GM12891 (cell line): ENCODE results near the gene EPHA8.

ENCODE experiments used
- DNase-seq: peaks from one replicate; pipeline ENCODE4 v3.0.0; 2011; ENCODE audit warnings: low spot score; ENCODE audit not compliant: insufficient read length
- FAIRE-seq: peaks from 2 replicates; lab custom pipeline; 2011; peaks lifted over from hg19 to GRCh38; lab: Jason Lieb, UNC
- PAX5 ChIP-seq: IDR thresholded peaks from 2 replicates; pipeline ENCODE4 v1.6.1; 2011; ENCODE audit warnings: low read length, moderate library complexity, mild to moderate bottlenecking; ENCODE audit not compliant: insufficient read depth, severe bottlenecking
- POLR2A ChIP-seq: IDR thresholded peaks from 2 replicates; pipeline ENCODE4 v1.6.1; 2011; ENCODE audit warnings: low read depth, low read length, control low read depth
- POLR2AphosphoS5 ChIP-seq: IDR thresholded peaks from 2 replicates; pipeline ENCODE4 v1.6.1; 2011; ENCODE audit warnings: low read depth, low read length, control low read depth
- POU2F2 ChIP-seq: IDR thresholded peaks from 2 replicates; pipeline ENCODE4 v1.6.1; 2011; ENCODE audit warnings: low read depth, mild to moderate bottlenecking, control low read depth, low read length, moderate library complexity
- SPI1 ChIP-seq: IDR thresholded peaks from 2 replicates; pipeline ENCODE4 v1.6.1; 2011; ENCODE audit warnings: low read depth, low read length, control low read depth
- TAF1 ChIP-seq: IDR thresholded peaks from 2 replicates; pipeline ENCODE4 v1.6.1; 2011; ENCODE audit warnings: low read depth, low read length, control low read depth

EPHA8 gene

DNA sequence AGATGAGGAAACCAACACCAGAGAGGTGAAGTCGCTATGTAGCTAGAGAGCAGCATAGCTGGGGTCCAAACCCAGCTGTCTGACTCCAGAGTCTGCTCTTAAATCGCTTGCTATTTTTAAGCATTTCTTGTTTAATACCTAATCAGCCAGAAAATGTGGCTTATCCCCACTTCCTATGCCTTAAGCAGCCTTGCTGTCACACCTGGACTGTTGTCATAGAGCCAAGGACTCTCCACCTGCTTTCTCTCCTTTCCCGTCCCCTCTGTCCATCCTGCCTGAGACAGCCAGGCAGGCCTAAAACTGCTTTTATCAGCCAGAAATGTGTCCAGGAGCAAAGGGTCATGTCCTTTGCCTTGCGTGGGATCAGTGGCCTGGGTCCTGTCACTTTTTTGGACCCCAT is 28.3 kb upstream of the EPHA8 start:
- FAIRE-seq: no peak
- TF ChIP-seq PAX5 (no peak), POU2F2 (no peak), TAF1 (no peak), POLR2A (no peak), SPI1 (no peak), POLR2AphosphoS5 (no peak)

GRCh38 chr1:22535399-22535798 is 27.9 kb upstream of the EPHA8 start:
- FAIRE-seq (no peak), DNase-seq (no peak)
- no peak for TF ChIP-seq POLR2A
- TF ChIP-seq POLR2AphosphoS5: no peak
- TF ChIP-seq PAX5: no peak
- TF ChIP-seq SPI1: no peak
- no peak for TF ChIP-seq TAF1
- no peak for TF ChIP-seq POU2F2

More for the DNA sequence above, 28.3 kb upstream of the EPHA8 start:
- no peak for DNase-seq

DNA sequence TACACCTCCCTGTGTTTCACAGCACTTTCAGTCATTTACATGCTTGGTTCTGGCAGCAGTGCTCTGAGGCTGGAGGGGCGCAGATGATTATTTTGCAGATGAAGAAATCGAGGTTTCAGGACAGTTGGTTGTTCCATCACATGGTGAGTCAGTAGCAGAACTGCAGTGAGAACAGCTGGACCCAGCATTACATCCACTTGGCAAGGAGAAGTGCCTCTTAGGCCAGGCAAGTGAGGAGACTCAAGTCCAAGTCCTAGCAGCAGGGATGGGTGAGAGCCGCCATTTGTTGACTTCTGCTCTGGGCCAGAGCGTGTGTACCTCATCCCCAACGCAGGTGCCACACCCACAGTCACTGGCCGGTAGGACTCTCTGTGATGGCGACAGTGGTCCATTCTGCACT is 26.8 kb upstream of the EPHA8 start:
- TF ChIP-seq POU2F2: no peak
- TF ChIP-seq TAF1: no peak
- TF ChIP-seq PAX5: no peak
- no peak for TF ChIP-seq POLR2AphosphoS5
- no peak for TF ChIP-seq POLR2A
- no peak for TF ChIP-seq SPI1
- DNase-seq (no peak), FAIRE-seq (no peak)

- TF ChIP-seq POLR2A: no peak
- no peak for TF ChIP-seq SPI1
- TF ChIP-seq PAX5: no peak
- no peak for TF ChIP-seq TAF1
- no peak for TF ChIP-seq POLR2AphosphoS5
- no peak for TF ChIP-seq POU2F2
- FAIRE-seq (no peak), DNase-seq (no peak)
Observed at GRCh38 chr1:22537441-22538139, 25.7 kb upstream of the EPHA8 start.

DNA sequence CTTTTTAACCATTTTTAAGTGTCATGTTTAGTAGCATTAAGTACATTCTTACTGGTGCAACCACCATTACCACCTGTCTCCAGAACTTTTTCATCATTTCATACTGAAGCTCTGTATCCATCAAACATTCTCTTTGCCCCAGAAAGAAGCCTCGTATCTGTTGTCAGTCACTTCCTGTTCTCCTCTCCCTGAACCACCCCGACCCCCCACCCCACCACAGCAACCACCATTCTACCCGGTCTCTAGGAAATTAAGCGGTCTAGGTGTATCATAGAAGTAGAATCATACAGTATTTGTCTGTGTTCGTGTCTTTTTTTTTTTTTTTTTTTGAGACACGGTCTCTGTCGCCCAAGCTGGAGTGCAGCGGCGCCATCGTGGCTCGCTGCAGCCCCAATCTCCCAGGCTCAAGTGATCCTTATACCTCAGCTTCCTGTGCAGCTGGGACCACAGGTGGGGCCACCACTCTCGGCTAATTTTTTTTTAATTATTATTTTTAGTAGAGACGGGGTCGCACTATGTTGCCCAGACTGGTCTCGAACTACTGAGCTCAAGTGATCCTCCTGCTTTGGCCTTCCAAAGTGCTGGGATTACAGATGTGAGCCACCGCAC is 23.7 kb upstream of the EPHA8 start:
- no peak for FAIRE-seq
- TF ChIP-seq POU2F2 (no peak), POLR2A (no peak), TAF1 (no peak), POLR2AphosphoS5 (no peak), PAX5 (no peak), SPI1 (no peak)
- DNase-seq: no peak

DNA sequence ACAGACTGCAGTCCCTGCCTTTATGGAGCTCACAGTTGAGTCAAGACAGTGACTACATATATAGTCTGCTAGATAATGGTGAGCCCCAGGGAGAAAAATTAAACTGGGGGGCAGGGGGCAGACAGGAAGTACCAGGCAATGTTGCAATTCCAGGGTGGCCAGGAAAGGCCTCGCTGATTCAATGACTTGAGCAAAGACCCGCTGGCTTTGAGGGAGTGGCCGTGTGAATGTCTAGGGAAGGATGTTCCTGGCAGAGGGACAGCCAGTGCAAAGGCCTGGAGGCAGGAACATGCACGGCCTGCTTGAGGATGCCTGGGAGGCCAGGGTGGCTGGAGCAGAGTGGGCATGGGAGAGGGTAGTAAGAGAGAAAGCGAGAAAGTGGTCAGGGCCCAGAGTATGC is 23.0 kb upstream of the EPHA8 start:
- no peak for FAIRE-seq
- TF ChIP-seq PAX5: no peak
- no peak for TF ChIP-seq SPI1
- TF ChIP-seq POU2F2: no peak
- TF ChIP-seq TAF1: no peak
- TF ChIP-seq POLR2AphosphoS5: no peak
- no peak for DNase-seq

- DNase-seq: no peak
- FAIRE-seq: no peak
Observed at GRCh38 chr1:22542886-22543285, 20.4 kb upstream of the EPHA8 start.

DNA sequence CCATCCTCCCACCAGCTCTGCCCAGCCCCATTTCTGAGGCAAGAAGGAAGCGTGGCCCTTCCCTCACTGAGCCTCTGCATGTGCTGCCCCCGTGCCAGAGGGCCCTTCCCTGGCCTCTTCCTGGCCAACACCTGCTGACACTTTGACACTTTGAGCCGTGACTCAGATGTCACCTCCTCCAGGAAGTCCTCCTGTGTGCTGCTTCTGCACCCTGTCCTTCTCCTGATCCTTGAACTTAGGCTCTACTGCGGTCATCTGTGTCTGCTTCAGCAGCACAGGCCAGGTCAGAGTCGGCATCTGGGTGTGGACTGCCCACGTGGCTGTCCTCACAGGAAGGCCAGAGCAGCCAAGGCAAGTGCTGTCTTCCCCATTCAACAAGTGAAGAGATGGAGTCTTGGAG is 19.6 kb upstream of the EPHA8 start:
- no peak for FAIRE-seq
- no peak for DNase-seq
- TF ChIP-seq TAF1 (no peak), SPI1 (no peak), POLR2AphosphoS5 (no peak), PAX5 (no peak), POU2F2 (no peak), POLR2A (no peak)

More at GRCh38 chr1:22542886-22543285, 20.4 kb upstream of the EPHA8 start:
- no peak for TF ChIP-seq POU2F2
- no peak for TF ChIP-seq POLR2A
- no peak for TF ChIP-seq PAX5
- TF ChIP-seq POLR2AphosphoS5: no peak
- no peak for TF ChIP-seq SPI1
- no peak for TF ChIP-seq TAF1

- TF ChIP-seq POLR2AphosphoS5: no peak
- no peak for TF ChIP-seq PAX5
- TF ChIP-seq SPI1: no peak
- no peak for TF ChIP-seq POU2F2
- TF ChIP-seq TAF1: no peak
- no peak for TF ChIP-seq POLR2A
- FAIRE-seq (no peak), DNase-seq (no peak)
Observed at GRCh38 chr1:22544606-22545005, 18.7 kb upstream of the EPHA8 start.
